ENCODE measurements around the gene SEMA3F.

GRCh38 chr3:50195501-50196252 lies 40.6 kb downstream of the SEMA3F start:
- TF ChIP-seq SUZ12 (IDR thresholded peaks at IDR 0.05) = no peak
- TF ChIP-seq FOXM1 (IDR thresholded peaks at IDR 0.05; ENCODE audit: borderline replicate concordance) = no peak
- TF ChIP-seq ZNF384 (IDR thresholded peaks at IDR 0.05) = no peak
- TF ChIP-seq SP1 (IDR thresholded peaks at IDR 0.05) = no peak
- TF ChIP-seq ARNT (IDR thresholded peaks at IDR 0.05) = no peak
- TF ChIP-seq NFRKB (IDR thresholded peaks at IDR 0.05) = no peak
- no peak for TF ChIP-seq ELF4 (IDR thresholded peaks at IDR 0.05)
- no peak for TF ChIP-seq LEF1 (IDR thresholded peaks at IDR 0.05; ENCODE audit: borderline replicate concordance)
- TF ChIP-seq CTBP1 (IDR thresholded peaks at IDR 0.05; ENCODE audit: borderline replicate concordance) = no peak
- TF ChIP-seq BHLHE40 (IDR thresholded peaks at IDR 0.05; ENCODE audit: borderline replicate concordance) = no peak
- no peak for TF ChIP-seq L3MBTL2 (conservative IDR thresholded peaks at IDR 0.05)

All from HEK293T (cell line).